ENCODE results near the gene GARIN5B. TPM values are rescaled to one million over a fixed set of nuclear protein-coding genes. Genes with fewer than 3 reads are reported as not detected.

The GARIN5B gene
- total and polyA plus RNA-seq, 2 donors (not counting 1 experiment from before 2014, with no cell fraction given), result not detected

DNA sequence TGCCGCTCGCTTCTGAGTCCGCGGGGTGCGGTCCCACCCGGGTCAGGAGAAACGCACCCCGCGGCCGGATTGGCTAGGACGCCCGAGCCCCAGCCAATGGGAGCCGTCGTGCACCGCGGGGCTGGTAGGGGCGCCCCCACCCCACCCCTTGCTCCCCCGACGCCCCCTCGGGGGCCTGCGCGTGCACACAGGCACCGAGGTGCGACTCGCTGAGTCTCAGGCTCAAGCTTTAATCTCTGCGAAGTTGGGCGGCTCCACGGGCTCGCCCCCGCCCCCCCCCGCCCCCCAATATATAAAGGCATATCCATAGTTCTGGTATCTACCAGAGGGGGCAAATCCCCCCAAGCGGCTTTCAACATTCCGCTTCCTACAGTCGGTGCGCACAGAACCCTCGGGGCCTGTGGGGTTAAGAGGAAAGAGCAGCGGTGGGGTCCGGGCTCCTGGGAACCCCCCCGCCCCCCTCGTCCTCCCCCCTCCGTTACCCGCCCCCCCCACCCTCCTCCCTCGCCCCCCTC is 8.3 kb downstream of the GARIN5B start, which contains the start of gene COX6B2:
TSS of gene COX6B2 (minus strand) at position 22 of the 515 bp plus-strand sequence. CDS start 198 bp downstream, outside the sequence.
- peaks cover 0 to 60% (median 24%) of the 10 kb centered on the region in 4 experiments for H3K27me3 ChIP-seq (replicated peaks in 1 of 4; ENCODE audit: control extremely low read depth in 1 of 4, control insufficient read depth in 3 of 4, insufficient read depth in 4 of 4, low read length in 3 of 4)
- H3K27me3 Mint-ChIP-seq, result peaks cover 44% of the 10 kb centered on the region
- H3K4me3 Mint-ChIP-seq, result peak within 1 kb of the TSS; percentile 82
- POLR2A ChIA-PET, result no interaction called here
- DNase-seq (no peak), ATAC-seq (ENCODE audit: low read depth) (no peak)
- intact Hi-C loops (cut with micrococcal nuclease), result loop anchor here (1.0 kb wide), 1 partner anchor 15 kb away; the partner anchor contains the start of gene KMT5C
- H2AFZ ChIP-seq (ENCODE audit: insufficient read depth, low read depth, low read length, poor library complexity, severe bottlenecking), result peak within 1 kb of the TSS; percentile 73
- peak within 1 kb of the TSS; percentile 45 for H3K9ac ChIP-seq (ENCODE audit: low read length)
- TF ChIP-seq CTCF (IDR thresholded peaks at IDR 0.05) (no peak), EZH2 (IDR thresholded peaks at IDR 0.05; ENCODE audit: borderline replicate concordance, insufficient read depth, low read depth, low read length, poor library complexity, severe bottlenecking) (no peak)
- H3K4me1 ChIP-seq (ENCODE audit: control insufficient read depth in 2 of 2, insufficient read depth in 2 of 2, low read length in 2 of 2), result peaks cover 23 to 29% of the 10 kb centered on the region in 2 donors
- H3K9me3 ChIP-seq (ENCODE audit: control extremely low read depth in 1 of 3, control insufficient read depth in 2 of 3, insufficient read depth in 1 of 3, low read length in 2 of 3), result peaks cover 0 to 18% (median 0%) of the 10 kb centered on the region in 3 donors
- WGBS (ENCODE audit: insufficient coverage), result 4% methylated on average over 20 of the region's 43 CpGs
- H3K27ac ChIP-seq (ENCODE audit: low read length in 2 of 2), result no peak within 1 kb of the TSS
- no peaks in the 10 kb centered on the region for H3K9me3 Mint-ChIP-seq (ENCODE audit: insufficient read depth)
- peak within 1 kb of the TSS; percentile 79 for H3K4me2 ChIP-seq (replicated peaks; ENCODE audit: low read depth, low read length, poor library complexity, severe bottlenecking)
- H4K20me1 ChIP-seq (ENCODE audit: control insufficient read depth, insufficient read depth, low read length, poor library complexity, severe bottlenecking), result no peaks in the 10 kb centered on the region
- CTCF ChIA-PET, result no interaction called here
- peak within 1 kb of the TSS; percentile 27 to 51 (median 33) for H3K4me3 ChIP-seq (ENCODE audit: control extremely low read depth in 1 of 5, extremely low read depth in 1 of 5, insufficient read depth in 1 of 5, low read depth in 2 of 5, low read length in 4 of 5)
- H3K79me2 ChIP-seq (ENCODE audit: control insufficient read depth, insufficient read depth, low read length), result no peaks in the 10 kb centered on the region
- H3K27ac Mint-ChIP-seq, result no peak within 1 kb of the TSS
- peaks cover 23% of the 10 kb centered on the region for H3K4me1 Mint-ChIP-seq
- no peaks in the 10 kb centered on the region for H3K36me3 ChIP-seq (replicated peaks in 1 of 2; ENCODE audit: control extremely low read depth in 1 of 2, control insufficient read depth in 1 of 2, extremely low read depth in 1 of 2, insufficient read depth in 2 of 2, low read length in 1 of 2)

Measured in B cell (primary cell).